Activated naive CD4-positive, alpha-beta T cell treated with anti-CD3 and anti-CD28 coated beads, Interleukin-2, amount 50 U/mL, for 24 hours (primary cell): ENCODE results near the gene MKI67.

Experiments
- H3K27ac Mint-ChIP-seq: one replicate; pipeline ENCODE4 v1.8.0; 2021; ENCODE audit warnings: mild to moderate bottlenecking, mixed read lengths
- H3K27me3 Mint-ChIP-seq: one replicate; pipeline ENCODE4 v1.8.0; 2021; ENCODE audit warnings: mixed read lengths
- H3K36me3 Mint-ChIP-seq: one replicate; pipeline ENCODE4 v1.8.0; 2021; ENCODE audit warnings: mixed read lengths
- H3K4me1 Mint-ChIP-seq: one replicate; pipeline ENCODE4 v1.8.0; 2021; ENCODE audit warnings: mixed read lengths
- H3K4me3 Mint-ChIP-seq: one replicate; pipeline ENCODE4 v1.8.0; 2021; ENCODE audit warnings: mild to moderate bottlenecking, mixed read lengths
- H3K9me3 Mint-ChIP-seq: one replicate; pipeline ENCODE4 v1.8.0; 2021; ENCODE audit warnings: mixed read lengths

The MKI67 gene

DNA sequence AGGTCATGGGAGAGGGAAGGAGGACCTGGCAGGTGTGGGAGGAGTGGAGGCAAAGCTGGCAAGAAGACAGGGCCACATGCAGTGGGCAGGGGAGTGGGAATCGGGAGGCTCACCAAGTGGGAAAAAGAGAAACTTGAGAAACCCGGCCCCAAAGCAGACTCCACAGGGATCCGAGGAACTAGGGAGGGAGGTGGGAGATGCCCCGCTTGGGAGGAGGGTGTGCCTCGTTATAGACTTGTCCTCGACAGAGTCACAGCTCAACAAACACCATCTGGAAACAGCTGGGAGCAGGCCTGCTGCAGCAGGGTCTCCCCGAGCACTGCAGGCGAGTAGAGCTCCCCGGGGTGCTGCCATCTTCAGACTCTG, 54.8 kb downstream of the MKI67 start:
- Mint-ChIP-seq H3K4me3 (no peak overlapping the region), H3K27ac (no peak overlapping the region), H3K4me1 (peaks cover 16% of the 10 kb centered on the region), H3K27me3 (no peaks in the 10 kb centered on the region), H3K36me3 (peaks cover 30% of the 10 kb centered on the region), H3K9me3 (no peaks in the 10 kb centered on the region)

DNA sequence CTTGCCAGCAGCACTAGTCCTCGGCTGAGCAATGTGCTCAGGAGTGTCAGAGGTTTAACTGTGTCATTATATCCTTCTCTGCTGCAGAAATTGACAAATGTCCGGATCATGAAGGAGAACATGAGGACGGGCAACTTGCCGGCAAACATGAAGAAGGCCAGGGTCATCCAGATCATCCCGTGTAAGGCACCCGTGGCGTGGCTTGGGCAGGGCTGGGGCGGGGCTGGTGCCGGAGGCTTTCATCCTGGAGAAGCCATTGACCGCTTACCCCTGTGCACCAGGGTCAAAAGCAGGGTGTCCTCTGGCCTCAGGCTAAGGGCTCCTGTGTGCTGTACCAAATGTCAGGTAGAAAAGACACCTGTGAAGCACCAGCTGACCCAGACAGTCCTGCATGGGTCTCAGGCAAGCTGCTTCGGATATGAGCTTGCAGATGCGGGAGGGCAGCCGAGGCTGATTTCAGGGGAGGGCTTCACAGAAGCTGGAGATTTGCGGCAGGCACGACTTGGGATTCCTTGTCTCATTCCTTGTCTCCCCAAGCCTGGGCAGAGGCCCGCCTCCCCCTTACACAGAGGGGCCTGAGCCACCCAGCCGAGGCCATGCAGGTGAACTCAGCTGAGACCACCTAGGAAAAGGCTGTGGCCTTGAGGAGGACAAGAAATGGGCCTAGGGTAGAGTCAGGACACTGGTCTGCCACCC, 55.4 kb downstream of the MKI67 start:
- no peaks in the 10 kb centered on the region for H3K27me3 Mint-ChIP-seq
- no peak overlapping the region for H3K4me3 Mint-ChIP-seq
- H3K36me3 Mint-ChIP-seq, result peaks cover 34% of the 10 kb centered on the region
- peaks cover 21% of the 10 kb centered on the region for H3K4me1 Mint-ChIP-seq
- no peaks in the 10 kb centered on the region for H3K9me3 Mint-ChIP-seq
- H3K27ac Mint-ChIP-seq, result no peak overlapping the region

GRCh38 chr10:128070161-128070560, 56.1 kb downstream of the MKI67 start:
- Mint-ChIP-seq H3K4me1 (peaks cover 28% of the 10 kb centered on the region), H3K9me3 (no peaks in the 10 kb centered on the region), H3K4me3 (no peak overlapping the region), H3K27ac (no peak overlapping the region), H3K36me3 (peaks cover 38% of the 10 kb centered on the region), H3K27me3 (no peaks in the 10 kb centered on the region)

- Mint-ChIP-seq H3K9me3 (no peaks in the 10 kb centered on the region), H3K27me3 (no peaks in the 10 kb centered on the region), H3K36me3 (peaks cover 36% of the 10 kb centered on the region), H3K4me3 (no peak overlapping the region), H3K27ac (no peak overlapping the region), H3K4me1 (peaks cover 34% of the 10 kb centered on the region)
These were observed 56.7 kb downstream of the MKI67 start for GRCh38 chr10:128069351-128070051.

DNA sequence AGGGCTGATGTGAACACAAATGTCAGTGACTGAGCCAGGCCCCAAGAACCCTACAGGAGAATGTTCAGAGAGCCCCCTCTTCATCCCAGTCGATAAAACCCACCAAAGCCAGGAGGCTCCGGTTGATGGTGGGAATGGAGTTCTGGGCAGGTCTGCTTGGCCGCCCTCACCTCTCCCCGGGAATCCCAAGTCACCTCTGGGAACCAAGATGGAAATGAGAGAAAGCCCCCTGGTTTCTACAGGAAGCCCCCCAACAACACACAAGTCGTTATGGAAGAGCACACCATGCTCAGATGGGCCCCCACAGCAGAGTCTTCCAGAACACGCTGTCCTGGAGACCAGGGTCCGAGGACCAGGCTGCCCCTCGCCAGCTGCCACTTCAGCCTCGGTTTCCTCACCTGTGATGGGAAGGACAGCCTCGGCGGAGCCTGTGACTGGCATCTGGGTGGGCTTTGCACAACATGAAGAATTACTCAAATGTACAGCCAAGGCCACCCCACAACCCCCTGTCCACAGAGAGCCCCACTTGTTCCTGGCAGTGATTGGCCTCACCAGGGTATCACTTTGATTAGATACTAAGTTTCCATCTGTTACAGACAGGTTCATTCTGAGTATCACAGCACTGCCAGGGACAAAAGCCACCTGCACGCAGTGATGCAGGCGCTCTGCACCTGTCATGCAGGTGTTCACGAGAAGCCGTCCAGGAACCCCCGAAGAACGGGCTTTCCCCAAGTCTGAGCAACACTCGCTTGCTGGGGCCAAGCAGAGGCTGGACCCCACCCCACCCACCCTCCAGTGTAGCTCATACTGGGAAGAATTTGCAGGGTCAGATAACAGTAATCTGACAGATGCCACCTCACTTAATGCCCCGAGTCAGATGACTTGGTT, 57.6 kb downstream of the MKI67 start:
- Mint-ChIP-seq H3K4me3 (no peak overlapping the region), H3K27ac (no peak overlapping the region), H3K4me1 (peaks cover 43% of the 10 kb centered on the region)

GRCh38 chr10:128067691-128068397, 58.4 kb downstream of the MKI67 start:
- Mint-ChIP-seq H3K4me3 (no peak overlapping the region), H3K36me3 (peaks cover 39% of the 10 kb centered on the region), H3K4me1 (peaks cover 51% of the 10 kb centered on the region), H3K27ac (no peak overlapping the region), H3K27me3 (no peaks in the 10 kb centered on the region), H3K9me3 (no peaks in the 10 kb centered on the region)

More for the DNA sequence above, 57.6 kb downstream of the MKI67 start:
- Mint-ChIP-seq H3K36me3 (peaks cover 33% of the 10 kb centered on the region), H3K9me3 (no peaks in the 10 kb centered on the region), H3K27me3 (no peaks in the 10 kb centered on the region)

- Mint-ChIP-seq H3K9me3 (no peaks in the 10 kb centered on the region), H3K4me3 (no peak overlapping the region), H3K27ac (no peak overlapping the region), H3K27me3 (no peaks in the 10 kb centered on the region), H3K36me3 (peaks cover 39% of the 10 kb centered on the region), H3K4me1 (peaks cover 60% of the 10 kb centered on the region)
These were observed 59.3 kb downstream of the MKI67 start for GRCh38 chr10:128066870-128067382.

GRCh38 chr10:128065881-128066534, 60.2 kb downstream of the MKI67 start:
- Mint-ChIP-seq H3K9me3 (no peaks in the 10 kb centered on the region), H3K4me3 (peak overlapping the region; percentile 57), H3K36me3 (peaks cover 37% of the 10 kb centered on the region), H3K4me1 (peaks cover 68% of the 10 kb centered on the region), H3K27ac (no peak overlapping the region), H3K27me3 (no peaks in the 10 kb centered on the region)

DNA sequence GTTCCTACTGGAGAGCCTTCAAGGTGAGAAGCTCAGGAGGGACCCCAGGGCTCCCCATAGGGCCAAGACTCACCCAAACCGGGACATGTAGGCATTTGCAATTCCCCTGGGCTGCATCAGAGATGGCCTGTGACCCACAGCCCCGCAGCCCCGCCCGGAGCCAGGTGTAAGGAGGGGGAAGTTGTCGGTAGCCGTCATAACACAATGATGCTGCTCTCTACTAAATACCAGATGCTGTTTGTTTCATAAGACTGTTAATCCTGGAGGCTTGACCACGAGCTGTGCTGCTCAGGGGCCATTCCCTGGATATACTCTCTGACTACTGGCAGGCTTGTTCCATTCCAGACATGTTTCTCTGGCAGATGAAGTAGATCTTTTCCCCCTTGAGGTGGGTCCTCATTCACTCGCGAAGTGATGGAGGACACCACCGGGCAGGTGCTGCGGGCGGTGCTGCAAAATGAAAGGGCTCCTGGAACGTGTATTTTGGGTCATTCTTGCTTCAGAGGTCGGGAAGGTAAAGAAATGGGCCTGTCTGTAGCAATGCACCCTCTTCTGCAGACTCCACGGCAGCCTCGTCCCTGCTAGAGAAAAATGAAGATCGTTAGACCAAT, 61.1 kb downstream of the MKI67 start:
- Mint-ChIP-seq H3K9me3 (no peaks in the 10 kb centered on the region), H3K4me1 (peaks cover 75% of the 10 kb centered on the region), H3K36me3 (peaks cover 42% of the 10 kb centered on the region), H3K27ac (peak overlapping the region; percentile 89), H3K4me3 (peak overlapping the region; percentile 74), H3K27me3 (no peaks in the 10 kb centered on the region)

GRCh38 chr10:128064108-128064969, 61.9 kb downstream of the MKI67 start:
- Mint-ChIP-seq H3K9me3 (no peaks in the 10 kb centered on the region), H3K27me3 (no peaks in the 10 kb centered on the region), H3K36me3 (peaks cover 40% of the 10 kb centered on the region), H3K4me3 (peak overlapping the region; percentile 74), H3K27ac (peak overlapping the region; percentile 97), H3K4me1 (peaks cover 79% of the 10 kb centered on the region)

GRCh38 chr10:128063736-128064107, 62.5 kb downstream of the MKI67 start:
- Mint-ChIP-seq H3K36me3 (peaks cover 37% of the 10 kb centered on the region), H3K9me3 (no peaks in the 10 kb centered on the region), H3K4me1 (peaks cover 83% of the 10 kb centered on the region), H3K4me3 (peak overlapping the region; percentile 74), H3K27ac (peak overlapping the region; percentile 97), H3K27me3 (no peaks in the 10 kb centered on the region)

GRCh38 chr10:128062881-128063563, 63.2 kb downstream of the MKI67 start:
- Mint-ChIP-seq H3K4me1 (peaks cover 89% of the 10 kb centered on the region), H3K27me3 (no peaks in the 10 kb centered on the region), H3K4me3 (peak overlapping the region; percentile 74)

GRCh38 chr10:128062331-128062880, 63.8 kb downstream of the MKI67 start:
- Mint-ChIP-seq H3K27ac (peak overlapping the region; percentile 97), H3K9me3 (no peaks in the 10 kb centered on the region), H3K36me3 (peaks cover 40% of the 10 kb centered on the region), H3K4me1 (peaks cover 90% of the 10 kb centered on the region), H3K4me3 (peak overlapping the region; percentile 74), H3K27me3 (no peaks in the 10 kb centered on the region)

More at GRCh38 chr10:128062881-128063563, 63.2 kb downstream of the MKI67 start:
- Mint-ChIP-seq H3K27ac (peak overlapping the region; percentile 97), H3K36me3 (peaks cover 39% of the 10 kb centered on the region), H3K9me3 (no peaks in the 10 kb centered on the region)
